DMS 273 treated with DMSO at 0.1 percent for 48 hours (cell line): ENCODE measurements around the gene MED9.
"Not testable (repeated sequence)": the region's sequence is repeated elsewhere in the genome, so short reads cannot be mapped to it uniquely, and the experiment has no call there.

Source experiments
- DNase-seq: peaks from one replicate; lab custom pipeline; 2025; lab: John Stamatoyannopoulos, UW

The MED9 gene

GRCh38 chr17:17476865-17477467, at the start of gene MED9:
TSS of gene MED9 (plus strand) at chr17:17477000. CDS start at chr17:17477042, 42 bp downstream.
- DNase-seq, result peak; percentile 53

- DNase-seq, result no peak
Observed at GRCh38 chr17:17429222-17429621, 47.6 kb upstream of the MED9 start.

GRCh38 chr17:17430924-17431323, 45.9 kb upstream of the MED9 start:
- not testable (repeated sequence) for DNase-seq

DNA sequence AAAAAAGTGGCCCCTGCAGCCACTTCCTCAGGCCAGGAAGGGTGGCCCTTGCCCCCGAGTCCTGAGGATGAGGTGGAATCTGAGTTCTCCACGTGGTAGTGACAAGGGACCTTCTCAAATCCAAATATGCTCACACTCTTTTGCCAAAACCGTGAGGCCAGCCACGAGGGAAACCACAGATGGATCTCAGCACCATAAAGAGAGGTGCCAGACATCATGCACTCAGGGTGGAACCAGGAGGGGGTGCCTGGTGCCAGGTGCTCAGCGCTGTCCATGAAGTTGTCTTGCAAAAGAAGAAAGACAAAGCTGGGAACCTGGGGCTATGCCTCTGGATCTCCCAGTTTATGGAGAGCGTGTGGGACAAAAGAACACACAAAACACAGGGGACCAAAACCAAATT, 45.2 kb upstream of the MED9 start:
- no peak for DNase-seq

GRCh38 chr17:17433000-17433703, 43.6 kb upstream of the MED9 start:
- DNase-seq, result no peak

DNA sequence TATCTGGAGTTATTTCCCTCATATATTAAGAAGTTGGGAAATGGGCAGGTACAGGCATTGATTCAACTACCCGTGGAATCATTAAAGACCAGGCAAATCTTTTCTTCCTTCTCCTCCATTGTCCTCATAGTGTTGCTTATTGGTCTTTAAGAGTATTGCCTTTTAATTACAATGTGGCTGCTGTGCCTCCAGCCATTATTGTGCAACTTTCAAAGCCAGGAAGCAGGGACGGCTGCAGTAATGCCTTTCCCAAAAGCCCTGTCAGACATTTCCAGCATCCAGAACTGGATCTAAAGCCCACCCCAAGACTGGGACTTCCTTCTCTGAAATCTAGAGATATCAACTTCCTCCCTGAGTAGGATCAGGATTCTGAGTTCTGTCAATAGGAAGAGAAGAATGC, 42.3 kb upstream of the MED9 start:
- no peak for DNase-seq

- DNase-seq, result no peak
Observed at GRCh38 chr17:17435323-17435722, 41.5 kb upstream of the MED9 start.

- DNase-seq, result no peak
Observed at GRCh38 chr17:17437461-17437860, 39.3 kb upstream of the MED9 start.

- DNase-seq, result no peak
Observed at GRCh38 chr17:17437893-17438292, 38.9 kb upstream of the MED9 start.

GRCh38 chr17:17440010-17440843, 36.6 kb upstream of the MED9 start:
- peak; percentile 29 for DNase-seq

DNA sequence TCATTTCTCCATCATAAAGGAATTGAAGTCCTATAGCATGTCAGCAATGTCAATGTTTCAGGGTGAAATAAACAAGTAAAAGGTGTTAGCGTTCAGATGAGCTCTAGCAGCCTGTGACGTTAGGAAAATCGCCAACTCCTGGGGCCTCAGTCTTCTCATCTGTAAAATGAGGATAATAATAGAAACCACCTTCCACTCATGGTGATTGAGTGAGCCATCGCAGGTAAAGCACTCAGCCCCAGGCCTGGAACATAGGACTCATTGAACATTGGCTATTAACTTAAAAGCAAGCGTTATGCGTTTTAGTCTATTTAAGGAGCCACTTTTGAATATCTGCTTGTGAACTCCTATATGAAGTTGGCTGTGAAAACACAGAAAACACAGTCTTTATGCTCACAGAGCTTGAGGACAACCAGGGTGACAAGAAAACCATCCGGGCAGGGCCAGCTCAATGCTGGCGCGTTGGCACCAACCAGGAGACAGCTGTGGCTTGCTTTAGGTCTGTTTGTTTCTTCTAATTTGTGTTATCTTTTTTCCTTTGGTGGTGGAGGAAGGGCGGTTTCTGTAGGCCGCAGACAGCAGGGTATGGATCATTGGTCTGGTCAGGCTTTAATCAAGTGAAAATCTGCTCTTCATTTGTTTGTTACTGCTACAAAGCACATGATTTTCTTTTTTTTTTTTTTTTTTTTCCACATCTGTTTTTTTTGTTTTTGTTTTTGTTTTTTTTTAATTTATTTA, 35.7 kb upstream of the MED9 start:
- no peak for DNase-seq

- DNase-seq, result no peak
Observed at GRCh38 chr17:17443173-17443572, 33.6 kb upstream of the MED9 start.

GRCh38 chr17:17445296-17445924, 31.4 kb upstream of the MED9 start:
- DNase-seq, result no peak

- DNase-seq, result no peak
Observed at GRCh38 chr17:17445925-17446665, 30.7 kb upstream of the MED9 start.

DNA sequence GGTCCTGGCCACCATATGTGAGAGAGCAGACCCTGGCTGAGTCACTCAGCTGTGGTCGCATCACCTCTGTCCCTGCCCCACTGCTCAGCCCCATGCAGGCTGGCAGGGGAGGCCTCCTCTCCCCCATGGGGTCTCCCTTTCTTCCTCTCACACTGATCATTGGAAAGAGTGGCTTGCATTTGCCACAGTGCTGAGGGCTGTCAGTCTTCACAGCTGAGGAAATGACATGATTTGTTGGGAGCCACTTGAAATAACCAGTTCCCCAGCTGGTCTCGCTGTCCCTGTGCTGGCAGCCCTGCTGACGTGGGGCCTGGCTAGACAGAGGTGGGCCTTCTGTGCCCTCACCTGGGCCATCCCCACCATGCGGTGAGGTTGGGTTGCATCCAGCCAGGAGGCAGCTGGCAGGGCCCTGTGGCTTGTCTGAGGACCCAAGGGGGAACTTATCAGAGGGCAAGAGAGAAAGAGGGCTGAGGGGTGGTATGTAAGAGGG, 30.1 kb upstream of the MED9 start:
- no peak for DNase-seq

DNA sequence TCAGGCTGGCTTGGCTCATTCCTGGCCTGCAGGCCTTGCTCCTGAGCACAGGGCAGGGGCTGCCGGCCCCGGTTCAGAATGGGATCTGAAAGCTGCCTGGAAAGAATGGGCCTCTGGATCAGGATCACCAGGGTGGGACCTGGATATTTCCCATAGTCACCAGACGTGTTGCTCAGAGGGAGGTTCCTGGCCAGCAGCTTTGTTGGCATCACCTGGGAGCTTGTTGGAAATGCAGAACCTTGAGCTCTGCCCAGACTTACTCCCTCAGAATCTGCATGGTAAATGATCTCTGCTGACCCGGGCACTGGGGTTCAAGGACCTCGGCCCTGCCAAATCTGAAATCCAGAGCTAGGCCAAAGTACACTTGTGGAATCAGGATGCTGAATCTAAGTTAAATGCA, 29.5 kb upstream of the MED9 start:
- no peak for DNase-seq

DNA sequence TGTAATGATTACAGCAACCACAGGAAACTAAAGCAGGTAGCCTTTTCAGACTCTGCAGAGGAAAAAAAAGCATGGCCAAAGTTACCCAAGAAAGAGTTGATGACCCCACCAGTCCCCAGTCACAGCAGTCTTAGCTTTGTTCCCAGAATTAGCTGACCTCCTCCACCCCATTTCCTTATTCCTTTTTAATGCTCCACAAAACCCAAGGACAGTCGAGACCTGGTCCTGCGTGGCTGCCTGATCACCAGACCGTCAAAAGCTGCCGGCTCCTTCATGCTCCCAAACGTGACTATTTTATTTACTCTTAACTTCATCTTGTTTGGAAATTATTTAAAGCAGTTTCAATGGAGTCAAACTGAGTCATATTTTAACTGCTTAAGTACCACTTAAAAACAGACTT, 28.7 kb upstream of the MED9 start:
- DNase-seq, result no peak

- DNase-seq, result no peak
Observed at GRCh38 chr17:17448723-17449122, 28.1 kb upstream of the MED9 start.

GRCh38 chr17:17453088-17453487, 23.7 kb upstream of the MED9 start:
- no peak for DNase-seq

DNA sequence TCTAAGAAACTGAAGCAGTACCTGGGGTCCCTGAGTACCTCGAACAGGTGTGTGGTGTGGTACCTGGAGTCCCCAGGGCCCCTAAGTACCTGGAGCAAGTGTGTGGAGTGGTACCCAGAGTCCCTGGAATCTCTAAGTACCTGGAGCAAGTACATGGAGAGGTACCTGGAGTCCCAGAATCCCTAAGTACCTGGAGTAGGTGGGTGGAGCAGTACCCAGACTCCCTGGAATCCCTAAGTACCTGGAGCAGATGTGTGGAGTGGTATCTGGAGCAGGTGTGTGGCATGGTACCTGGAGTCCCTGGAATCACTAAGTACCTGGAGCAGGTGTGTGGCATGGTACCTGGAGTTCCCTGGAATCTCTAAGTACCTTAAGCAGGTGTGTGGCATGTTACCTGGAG, 22.5 kb upstream of the MED9 start:
- DNase-seq, result no peak

- not testable (repeated sequence) for DNase-seq
Observed at GRCh38 chr17:17454700-17455099, 22.1 kb upstream of the MED9 start.
